GM19395 (cell line): ENCODE measurements around the gene USP24.
"Not testable (repeated sequence)": the region's sequence is repeated elsewhere in the genome, so short reads cannot be mapped to it uniquely, and the experiment has no call there.

Source experiments
- ATAC-seq: cut with Tn5 transposase; IDR thresholded peaks from one replicate; pipeline ENCODE4 v1.9.1; 2021; ENCODE audit warnings: mild to moderate bottlenecking, moderate library complexity; ENCODE audit not compliant: unreplicated experiment

The USP24 gene

GRCh38 chr1:55124470-55124869, 90.7 kb downstream of the USP24 start:
- no peak for ATAC-seq

GRCh38 chr1:55120538-55120937, 94.6 kb downstream of the USP24 start:
- no peak for ATAC-seq

- ATAC-seq, result no peak
Observed at GRCh38 chr1:55118651-55119329, 96.4 kb downstream of the USP24 start.

DNA sequence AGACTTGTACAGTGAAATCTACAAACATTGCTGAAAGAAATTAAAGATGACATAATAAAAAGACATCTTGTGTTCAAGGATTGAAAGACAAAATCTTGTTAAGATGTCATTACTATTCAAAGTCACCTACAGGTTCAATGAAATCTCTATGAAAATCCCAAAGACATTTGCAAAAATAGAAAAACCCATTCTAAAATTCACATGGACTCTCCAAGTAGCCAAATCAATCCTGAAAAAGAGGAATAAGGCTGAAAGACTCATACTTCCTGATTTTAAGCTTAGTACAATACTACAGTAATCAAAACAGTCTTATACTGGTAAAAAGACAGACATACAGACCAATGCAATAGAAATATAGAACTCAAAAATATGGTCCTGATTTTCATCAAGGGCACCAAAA, 97.2 kb downstream of the USP24 start:
- ATAC-seq, result no peak

DNA sequence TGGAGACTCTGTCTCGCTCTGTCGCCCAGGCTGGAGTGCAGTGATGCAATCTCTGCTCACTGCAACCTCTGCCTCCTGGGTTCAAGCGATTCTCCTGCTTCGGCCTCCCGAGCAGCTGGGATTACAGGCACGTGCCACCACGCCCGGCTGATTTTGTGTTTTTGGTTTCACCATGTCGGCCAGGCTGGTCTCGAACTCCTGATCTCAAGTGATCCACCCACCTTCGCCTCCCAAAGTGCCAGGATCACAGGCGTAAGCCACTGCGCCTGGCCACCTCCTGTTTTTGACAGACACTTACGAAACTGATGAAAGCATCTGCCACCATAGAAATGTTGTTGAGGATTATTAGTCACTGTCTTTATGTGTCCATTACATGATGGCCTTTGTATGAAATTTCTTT, 106.2 kb downstream of the USP24 start:
- ATAC-seq, result not testable (repeated sequence)

DNA sequence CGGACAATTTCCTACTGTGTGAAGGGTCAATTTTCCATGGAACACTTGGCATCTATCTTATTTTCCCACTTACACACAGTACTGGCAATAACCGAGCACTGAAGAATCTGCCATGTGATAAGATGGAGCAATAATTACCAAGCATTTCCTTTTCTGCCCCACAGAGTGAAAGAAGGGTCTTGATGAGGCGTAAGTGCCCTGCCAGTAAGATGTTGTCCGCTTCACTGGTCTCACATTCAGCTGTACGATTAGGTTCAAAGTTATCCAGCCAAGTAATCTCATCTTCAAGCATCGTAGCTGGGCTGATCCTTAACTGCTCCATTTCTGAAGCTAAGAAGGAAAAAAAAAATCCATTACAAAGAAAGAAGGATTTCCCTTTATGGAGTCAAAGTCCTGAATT, 108.1 kb downstream of the USP24 start:
- ATAC-seq, result no peak

GRCh38 chr1:55103891-55104290, 111.3 kb downstream of the USP24 start:
- ATAC-seq, result no peak

GRCh38 chr1:55095095-55095494, 120.1 kb downstream of the USP24 start:
- no peak for ATAC-seq

GRCh38 chr1:55092475-55092874, 122.7 kb downstream of the USP24 start:
- no peak for ATAC-seq

DNA sequence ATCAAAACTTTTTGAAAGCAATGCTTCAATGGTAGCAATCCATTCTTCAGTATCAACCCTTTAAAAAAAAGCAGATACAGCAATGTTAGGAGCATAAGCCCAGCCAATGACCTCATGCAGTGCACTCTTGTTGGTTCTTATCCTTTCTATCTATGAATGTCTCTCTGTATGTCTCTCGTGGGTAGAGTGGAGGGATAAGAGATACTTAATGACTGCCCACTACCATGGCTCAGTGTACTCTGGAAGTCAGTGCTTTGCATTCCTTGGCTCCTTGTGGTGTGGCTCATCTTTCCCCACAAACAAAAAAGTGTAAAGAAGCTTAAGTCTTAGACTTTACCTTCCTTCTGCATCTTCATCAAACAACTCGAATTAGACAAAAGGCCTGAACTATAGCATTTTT, 125.5 kb downstream of the USP24 start:
- no peak for ATAC-seq

GRCh38 chr1:55088413-55088812, 126.8 kb downstream of the USP24 start:
- no peak for ATAC-seq

DNA sequence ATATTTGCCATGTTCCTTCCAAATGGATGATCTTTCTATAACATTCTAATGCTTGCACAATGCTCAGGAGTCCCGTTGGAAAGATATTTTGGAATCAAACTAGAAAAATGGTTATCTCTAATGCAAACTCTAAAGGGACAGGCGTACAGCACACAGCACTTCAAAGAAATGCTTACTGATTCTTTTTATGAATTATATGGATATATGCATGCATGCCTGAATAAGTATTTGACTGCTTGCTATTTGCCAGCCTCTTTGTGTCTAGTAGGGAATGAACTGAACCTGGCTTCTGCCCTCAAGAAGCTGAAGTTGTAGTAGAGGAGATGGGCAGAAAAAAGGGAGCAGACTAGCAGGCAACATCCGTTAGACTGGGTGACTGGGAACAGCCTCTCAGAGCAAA, 127.7 kb downstream of the USP24 start:
- no peak for ATAC-seq

DNA sequence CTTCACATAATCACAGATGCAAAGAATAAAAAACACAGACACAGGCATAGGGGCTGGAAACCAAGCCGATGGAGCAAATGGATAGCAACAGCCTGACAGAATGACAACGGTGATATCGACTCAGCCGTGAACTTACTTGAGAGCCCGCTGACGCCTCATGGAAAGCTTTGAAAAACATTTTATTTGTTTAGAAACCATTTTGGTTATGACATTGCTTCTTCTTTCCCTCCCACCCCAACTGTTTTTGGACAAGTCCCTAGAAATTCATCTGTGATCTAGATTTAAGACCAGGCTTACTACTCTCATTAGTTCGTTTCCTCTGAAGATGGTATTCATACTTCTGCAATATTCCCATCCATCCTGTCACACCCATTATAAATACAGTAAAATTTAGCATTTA, 130.9 kb downstream of the USP24 start:
- ATAC-seq, result no peak

DNA sequence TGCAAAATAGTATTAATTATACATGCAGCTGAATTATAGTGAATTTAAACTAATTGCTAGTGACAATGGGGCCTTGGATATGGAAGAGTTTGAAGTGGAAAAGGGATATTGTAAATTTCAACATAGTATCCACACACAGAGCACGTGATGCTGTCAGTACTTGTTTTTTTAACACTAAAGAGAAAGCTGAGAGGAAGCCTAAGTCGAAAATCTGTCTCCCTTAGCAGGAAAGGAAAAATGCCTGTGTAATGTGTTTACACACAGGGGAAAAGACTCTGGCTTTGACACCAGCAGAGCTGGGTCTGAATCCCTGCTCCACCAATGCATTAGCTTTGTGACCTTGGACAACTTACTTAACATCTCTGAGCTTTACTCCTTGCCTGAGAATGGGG, 133.3 kb downstream of the USP24 start:
- no peak for ATAC-seq

DNA sequence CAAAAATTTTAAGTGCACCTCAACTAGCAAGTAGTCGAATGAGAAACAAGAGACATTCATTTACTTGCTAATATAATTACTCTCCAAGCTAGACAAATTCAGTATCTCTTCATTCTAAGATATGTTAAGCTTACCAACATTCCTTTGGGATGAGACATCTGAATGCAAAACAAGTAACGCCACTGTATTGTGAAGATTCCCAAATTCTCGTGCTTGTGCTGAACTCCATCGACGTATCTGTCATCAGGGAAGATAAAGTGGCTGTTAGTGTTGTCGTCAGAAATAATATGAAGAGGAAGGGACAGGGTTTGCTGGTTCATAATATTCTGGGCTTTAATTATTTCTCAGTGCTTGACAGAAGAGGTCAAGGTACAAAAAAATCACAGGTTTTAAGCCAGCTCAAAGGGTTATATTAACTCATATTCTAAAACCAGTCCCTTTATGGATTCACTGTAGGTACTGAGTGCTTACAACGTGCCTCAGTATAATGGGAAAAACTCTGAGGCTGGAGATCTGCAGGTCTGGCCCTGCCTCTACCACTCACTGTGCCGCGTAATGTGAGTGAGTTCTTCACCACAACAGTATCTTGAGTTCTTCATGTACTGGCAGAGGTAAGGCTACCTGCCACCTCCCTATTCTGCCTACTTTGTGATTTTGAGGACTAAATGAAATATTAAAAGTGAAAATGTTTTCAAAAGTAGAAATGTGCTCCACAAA, 133.8 kb downstream of the USP24 start:
- ATAC-seq, result no peak

GRCh38 chr1:55079651-55080050, 135.5 kb downstream of the USP24 start:
- ATAC-seq, result no peak

GRCh38 chr1:55078470-55078869, 136.7 kb downstream of the USP24 start:
- no peak for ATAC-seq

GRCh38 chr1:55076356-55076755, 138.8 kb downstream of the USP24 start:
- ATAC-seq, result no peak

- no peak for ATAC-seq
Observed at GRCh38 chr1:55074455-55074854, 140.7 kb downstream of the USP24 start.

DNA sequence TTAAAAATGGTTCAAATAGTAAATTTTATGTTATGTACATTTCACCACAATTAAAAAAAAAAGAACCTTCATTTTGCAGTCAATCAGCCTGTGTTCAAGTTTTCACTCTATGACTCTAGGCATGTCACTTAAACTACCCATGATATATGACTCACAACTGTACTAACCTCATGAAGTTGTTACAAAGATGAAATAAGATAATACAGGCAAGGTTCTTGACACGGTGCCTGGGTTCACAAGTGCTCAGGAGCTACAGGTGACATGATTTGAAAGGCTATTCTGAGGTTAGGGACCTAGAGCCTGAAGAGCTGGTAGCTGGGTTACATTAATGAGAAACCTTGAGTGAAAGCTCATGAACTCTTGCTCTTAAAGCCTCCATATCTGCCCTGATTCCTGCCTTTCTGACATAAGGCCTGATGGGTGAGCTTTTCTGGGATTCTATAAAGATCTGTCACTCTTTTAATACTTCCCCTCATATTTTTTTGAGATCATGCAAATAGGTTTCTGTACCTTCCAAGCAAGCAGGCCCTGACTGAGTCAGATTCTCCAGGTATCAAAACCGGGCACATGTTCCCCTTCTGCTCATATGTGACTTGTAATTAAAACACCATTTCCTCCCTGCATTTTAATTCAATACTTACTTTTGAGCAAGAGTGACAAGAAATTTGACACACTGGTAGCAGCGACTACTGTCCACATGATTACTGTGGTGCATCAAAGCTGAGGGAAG, 141.8 kb downstream of the USP24 start:
- peak; percentile 79 for ATAC-seq

DNA sequence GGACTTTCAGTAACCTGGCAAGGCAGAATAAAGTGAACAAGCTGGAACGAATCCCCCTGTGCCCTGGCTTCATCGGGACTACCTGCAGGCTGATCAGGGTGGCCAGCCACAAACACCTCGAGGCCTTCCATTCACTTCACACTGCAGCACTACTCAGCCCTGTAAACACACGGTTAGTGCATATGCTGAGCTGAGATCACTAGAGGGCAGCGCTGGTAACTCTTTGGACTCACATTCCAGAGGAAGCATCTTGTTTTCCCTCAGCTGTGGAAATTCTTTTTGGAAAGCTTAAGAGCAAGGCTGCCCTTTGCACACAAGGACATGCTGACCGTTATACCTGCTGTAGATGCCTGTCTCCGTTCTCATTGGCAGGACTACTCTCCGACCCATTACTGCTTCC, 143.7 kb downstream of the USP24 start:
- no peak for ATAC-seq
